HUES6 (cell line): ENCODE data around the gene CCDC33.

Source experiments
- H3K27ac ChIP-seq: 2 replicates; pipeline ENCODE4 v1.7.0; 2013; ENCODE audit warnings: low read depth, mild to moderate bottlenecking, low read length, inconsistent platforms
- H3K27me3 ChIP-seq: 2 replicates; pipeline ENCODE4 v1.6.1; 2013; ENCODE audit warnings: low read length; ENCODE audit not compliant: control insufficient read depth, insufficient read depth
- H3K36me3 ChIP-seq: 2 replicates; pipeline ENCODE4 v1.6.1; 2013; ENCODE audit warnings: low read length; ENCODE audit not compliant: control insufficient read depth, insufficient read depth
- H3K4me1 ChIP-seq: 2 replicates; pipeline ENCODE4 v1.6.1; 2013; ENCODE audit warnings: low read length; ENCODE audit not compliant: control insufficient read depth, insufficient read depth
- H3K4me3 ChIP-seq: 2 replicates; pipeline ENCODE4 v1.5.1; 2013; ENCODE audit warnings: low read depth, low read length
- H3K9ac ChIP-seq: one replicate; pipeline ENCODE4 v1.6.1; 2013; ENCODE audit warnings: mild to moderate bottlenecking, low read length
- H3K9me3 ChIP-seq: 2 replicates; pipeline ENCODE4 v1.6.1; 2013; ENCODE audit warnings: low read depth, low read length; ENCODE audit not compliant: control insufficient read depth, insufficient read depth

Gene CCDC33

DNA sequence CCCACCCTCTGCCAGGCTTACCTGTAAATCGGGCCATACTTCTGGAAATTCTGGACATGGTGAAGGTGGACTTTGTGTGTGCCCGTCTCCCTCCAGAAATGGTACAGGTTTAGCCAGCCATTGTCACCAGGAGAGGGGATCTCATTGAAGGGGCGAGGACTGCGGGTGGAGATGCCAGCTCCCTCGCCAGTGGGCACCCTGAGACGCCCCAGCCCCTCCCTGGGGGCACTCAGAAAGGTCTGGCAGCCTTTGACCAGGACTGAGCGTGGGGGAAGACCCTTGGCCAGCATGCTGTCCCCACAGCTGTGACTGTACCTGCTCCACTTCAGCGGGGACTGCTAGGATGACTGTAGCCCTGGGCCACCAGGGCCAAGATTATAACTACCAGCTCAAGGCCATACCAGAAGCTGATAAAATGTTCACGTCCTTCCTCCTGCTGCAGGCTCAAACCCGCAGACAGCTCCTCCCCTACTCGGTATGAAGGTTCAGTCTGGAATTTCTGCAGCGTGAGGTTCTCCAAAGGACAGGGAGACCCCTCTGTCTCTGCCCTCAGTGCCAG lies 131.2 kb downstream of the CCDC33 start, which contains the start of gene CYP11A1:
Gene CYP11A1, minus strand, starts transcription at position 351 of the 559 bp plus-strand sequence. Its CDS starts 61 bp downstream, at position 290.
- H3K27me3 ChIP-seq = peaks cover 5% of the 10 kb centered on the region; the same call in 1 of the 2 replicates
- H3K4me3 ChIP-seq = no peak within 1 kb of the TSS; the same call in 1 of the 2 replicates
- peak within 1 kb of the TSS; percentile 11 for H3K9ac ChIP-seq
- H3K27ac ChIP-seq = no peak within 1 kb of the TSS
- peaks cover 24% of the 10 kb centered on the region for H3K4me1 ChIP-seq
- no peaks in the 10 kb centered on the region for H3K9me3 ChIP-seq
- H3K36me3 ChIP-seq = no peaks in the 10 kb centered on the region

DNA sequence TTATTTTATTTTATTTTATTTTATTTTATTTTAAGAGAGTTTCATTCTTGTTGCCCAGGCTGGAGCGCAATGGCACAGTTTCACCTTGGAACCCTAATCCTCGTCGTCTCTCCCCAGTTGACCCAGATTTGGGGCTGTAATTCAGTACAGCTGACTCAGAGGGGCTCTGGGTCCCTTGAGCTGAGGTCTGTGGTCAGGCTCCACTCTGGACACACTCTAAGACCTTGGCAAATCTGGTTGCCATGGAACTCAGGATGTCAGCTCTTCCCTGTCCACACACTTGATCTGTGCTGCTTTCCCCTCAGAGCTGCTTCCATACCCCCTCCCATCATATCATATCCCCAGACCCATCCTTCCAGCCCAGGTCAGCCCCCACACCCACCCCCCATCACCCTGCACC lies 132.0 kb downstream of the CCDC33 start:
- no peak overlapping the region for H3K27ac ChIP-seq
- no peak overlapping the region for H3K9ac ChIP-seq
- peaks cover 5% of the 10 kb centered on the region; the same call in 1 of the 2 replicates for H3K27me3 ChIP-seq
- peaks cover 25% of the 10 kb centered on the region for H3K4me1 ChIP-seq
- H3K36me3 ChIP-seq = no peaks in the 10 kb centered on the region
- H3K9me3 ChIP-seq = no peaks in the 10 kb centered on the region
- no peak overlapping the region for H3K4me3 ChIP-seq

DNA sequence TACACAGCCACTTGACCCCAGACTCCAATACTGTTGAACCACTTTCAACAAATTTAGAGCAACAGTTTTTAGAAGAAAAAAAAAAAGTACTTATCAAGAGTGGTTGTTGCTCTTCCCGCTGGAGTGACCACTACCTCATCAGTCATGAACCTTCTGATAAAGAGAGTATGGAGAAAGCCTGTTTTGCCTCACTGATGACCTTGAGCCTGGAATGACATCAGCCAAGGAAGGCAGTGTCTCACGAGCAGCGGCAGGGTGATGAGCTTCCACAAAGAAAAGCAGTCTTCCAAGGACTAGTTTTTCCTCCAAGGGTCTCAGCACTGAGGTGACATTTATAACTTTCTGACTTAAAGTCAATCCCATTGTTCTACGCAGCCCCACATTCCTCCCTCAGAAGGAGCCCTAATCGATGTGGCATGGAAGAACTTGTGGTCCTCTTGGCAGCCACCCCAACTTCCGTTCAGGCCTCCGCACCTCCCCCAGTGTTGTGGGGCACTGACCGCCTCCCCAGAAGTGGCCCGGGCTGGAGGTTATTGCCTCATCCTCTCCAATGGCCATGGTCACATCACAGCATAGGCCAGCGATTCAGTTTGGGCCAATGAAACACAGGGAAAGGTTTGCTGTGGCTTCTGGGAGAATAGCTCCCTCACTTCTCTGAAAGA lies 133.1 kb downstream of the CCDC33 start:
- peaks cover 5% of the 10 kb centered on the region; the same call in 1 of the 2 replicates for H3K27me3 ChIP-seq
- H3K9ac ChIP-seq = no peak overlapping the region
- H3K27ac ChIP-seq = no peak overlapping the region
- H3K36me3 ChIP-seq = no peaks in the 10 kb centered on the region
- H3K9me3 ChIP-seq = no peaks in the 10 kb centered on the region
- H3K4me1 ChIP-seq = peaks cover 28% of the 10 kb centered on the region
- no peak overlapping the region for H3K4me3 ChIP-seq

DNA sequence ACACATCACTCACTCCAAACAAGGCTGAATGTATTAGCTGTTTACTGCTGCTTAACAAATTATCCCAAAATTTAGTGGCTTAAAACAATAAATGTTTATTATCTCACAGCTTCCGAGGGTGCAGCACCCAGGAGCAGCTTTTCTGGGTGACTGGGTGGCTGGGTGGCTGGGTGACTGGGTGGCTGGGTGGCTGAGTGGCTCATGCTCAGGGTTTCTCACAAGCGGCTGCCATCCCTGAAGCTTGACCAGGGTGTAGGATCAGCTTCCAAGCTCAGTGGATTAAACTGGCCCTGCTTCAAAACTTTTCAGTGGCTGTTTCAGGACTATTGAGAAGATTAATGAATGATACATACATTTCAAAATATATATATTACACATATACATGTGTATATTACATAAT lies 133.6 kb downstream of the CCDC33 start:
- Histone ChIP-seq H3K27ac (no peak overlapping the region), H3K9me3 (no peaks in the 10 kb centered on the region), H3K4me3 (no peak overlapping the region), H3K4me1 (peaks cover 26% of the 10 kb centered on the region), H3K9ac (no peak overlapping the region), H3K36me3 (no peaks in the 10 kb centered on the region), H3K27me3 (peaks cover 5% of the 10 kb centered on the region; the same call in 1 of the 2 replicates)

DNA sequence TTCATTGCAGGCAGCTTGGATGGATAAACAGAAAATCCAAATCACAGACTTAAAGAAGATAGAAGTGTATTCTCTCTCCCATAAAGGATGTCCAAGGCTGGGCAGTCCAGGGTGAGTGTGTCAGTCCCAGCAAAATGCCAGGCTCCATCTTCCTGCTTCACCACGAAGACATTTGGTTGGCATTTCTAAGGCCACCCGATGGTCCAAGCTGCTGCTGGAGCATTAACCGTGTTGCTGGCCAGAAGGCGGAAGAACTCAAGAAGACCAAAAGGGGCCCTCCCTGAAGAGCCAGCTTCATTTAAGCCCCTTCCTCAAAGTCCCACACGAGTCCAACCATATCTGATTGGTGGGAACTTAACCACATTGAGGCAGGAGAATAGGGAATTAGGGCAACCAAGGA lies 134.3 kb downstream of the CCDC33 start:
- no peak overlapping the region for H3K27ac ChIP-seq
- peaks cover under 1% of the 10 kb centered on the region; the same call in 1 of the 2 replicates for H3K27me3 ChIP-seq
- no peaks in the 10 kb centered on the region for H3K9me3 ChIP-seq
- peaks cover 24% of the 10 kb centered on the region for H3K4me1 ChIP-seq
- H3K9ac ChIP-seq = no peak overlapping the region
- H3K36me3 ChIP-seq = no peaks in the 10 kb centered on the region
- no peak overlapping the region for H3K4me3 ChIP-seq

DNA sequence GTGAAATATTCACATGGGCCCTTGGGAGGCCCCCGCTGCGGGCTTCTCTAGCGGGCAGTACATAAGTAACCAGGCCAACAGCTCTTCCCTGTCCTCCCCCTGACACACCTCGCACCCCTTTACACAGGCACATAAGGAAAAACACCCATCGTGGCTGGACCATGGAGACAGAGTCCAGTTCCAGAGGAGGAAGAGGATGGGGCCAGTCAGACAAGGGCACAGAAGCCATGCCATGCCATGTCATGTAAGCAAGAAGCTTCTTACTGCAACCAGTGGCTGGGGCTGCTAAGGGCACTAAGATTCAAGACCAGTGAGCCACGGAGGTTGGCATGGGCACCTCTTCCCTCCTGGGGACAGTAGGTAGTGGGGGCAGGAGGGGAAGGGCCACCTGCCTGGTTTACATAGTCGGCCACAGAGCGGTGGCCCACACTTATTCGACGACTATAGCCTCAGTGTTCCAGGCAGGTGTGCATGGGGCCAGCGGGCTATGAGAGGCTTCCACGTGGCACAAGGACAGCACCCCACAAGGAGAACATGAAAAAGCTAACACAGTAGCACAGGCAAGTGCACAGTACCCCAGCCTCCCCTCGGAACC lies 137.0 kb downstream of the CCDC33 start:
- Histone ChIP-seq H3K9ac (no peak overlapping the region), H3K36me3 (no peaks in the 10 kb centered on the region)

DNA sequence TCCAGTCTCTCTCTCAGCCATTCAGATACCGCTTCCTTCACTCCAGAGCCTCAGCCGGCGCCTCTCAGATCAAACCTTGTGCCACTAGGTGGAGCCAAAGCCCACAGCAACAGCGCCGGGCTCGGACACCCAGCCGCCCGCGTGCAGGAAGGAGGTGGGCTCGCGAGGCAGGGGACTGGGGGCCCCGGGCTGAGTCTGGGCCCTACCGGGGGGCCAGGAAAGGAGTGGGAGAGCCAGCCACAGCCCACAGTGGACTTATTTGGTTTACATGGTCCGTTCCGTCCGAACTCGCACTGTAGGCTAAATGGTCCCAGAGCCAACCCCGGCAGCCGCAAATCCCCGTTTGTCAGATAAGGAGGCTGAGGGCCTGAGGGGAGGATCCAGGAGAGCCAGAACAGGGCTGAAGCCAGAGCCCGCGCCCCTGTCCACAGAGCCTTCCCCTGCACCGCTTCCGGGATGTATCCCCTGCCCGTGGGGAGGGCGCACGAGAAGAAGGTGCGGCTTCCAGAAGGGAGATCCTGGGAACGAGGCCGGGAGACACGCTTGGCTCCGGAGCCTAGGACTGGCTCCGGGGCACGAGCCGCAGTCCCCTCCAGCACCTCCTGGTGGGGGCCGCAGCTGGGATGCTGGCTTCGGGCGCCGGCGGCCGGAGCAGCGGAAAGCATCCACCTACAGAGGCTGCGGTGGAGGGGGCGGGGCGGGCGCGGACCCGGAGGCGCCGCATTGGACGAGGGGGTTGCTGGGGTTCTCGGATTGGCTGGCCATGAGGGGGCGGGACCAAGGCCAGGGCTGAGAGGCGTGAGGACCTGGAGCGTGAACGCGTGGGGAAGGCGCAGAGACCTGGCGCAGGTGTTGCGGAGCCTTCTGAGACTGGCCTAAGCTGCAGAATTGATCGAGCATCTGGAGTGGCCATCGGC lies 137.9 kb downstream of the CCDC33 start:
- peaks cover 13% of the 10 kb centered on the region for H3K4me1 ChIP-seq
- no peak overlapping the region for H3K27ac ChIP-seq
- peak overlapping the region; percentile 70 for H3K4me3 ChIP-seq
- no peaks in the 10 kb centered on the region for H3K27me3 ChIP-seq
- H3K9me3 ChIP-seq = no peaks in the 10 kb centered on the region
- no peaks in the 10 kb centered on the region for H3K36me3 ChIP-seq
- peak overlapping the region; percentile 55 for H3K9ac ChIP-seq

More for the DNA sequence above, 137.0 kb downstream of the CCDC33 start:
- Histone ChIP-seq H3K27me3 (no peaks in the 10 kb centered on the region), H3K27ac (no peak overlapping the region), H3K9me3 (no peaks in the 10 kb centered on the region), H3K4me3 (peak overlapping the region; percentile 16; the same call in 1 of the 2 replicates), H3K4me1 (peaks cover 13% of the 10 kb centered on the region)

DNA sequence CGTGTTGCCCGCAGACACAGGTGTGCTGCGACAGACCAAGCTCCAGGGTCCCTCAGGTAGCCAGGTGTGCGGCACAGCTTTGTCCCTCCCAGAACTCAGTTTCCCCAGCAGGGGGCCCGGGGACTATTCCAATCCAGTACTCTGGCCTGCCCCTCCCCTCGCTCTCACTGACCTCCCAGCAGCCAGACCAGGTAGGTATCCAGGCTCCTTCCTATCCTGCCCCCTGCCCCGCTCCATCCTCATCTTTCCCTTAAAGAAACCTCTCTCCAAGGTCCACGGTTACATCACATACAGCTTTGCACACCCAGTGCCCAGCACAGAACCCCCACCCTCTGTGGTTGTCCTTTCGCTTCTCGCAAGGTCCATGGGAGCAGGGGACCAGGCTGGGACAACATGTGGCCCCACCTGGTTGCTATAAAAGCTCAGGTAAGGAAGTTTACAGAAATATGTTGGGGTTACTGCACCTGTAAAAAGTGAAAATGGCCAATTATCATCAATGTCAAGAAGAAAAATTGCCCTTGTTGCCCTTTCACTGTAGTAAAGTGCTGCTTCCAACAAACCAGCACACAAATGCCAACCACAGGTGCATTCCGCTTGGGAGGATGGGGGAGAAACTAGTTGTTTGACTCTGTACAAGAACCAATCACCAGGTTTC lies 138.6 kb downstream of the CCDC33 start:
- Histone ChIP-seq H3K9ac (no peak overlapping the region), H3K27ac (no peak overlapping the region), H3K9me3 (no peaks in the 10 kb centered on the region), H3K4me1 (peaks cover 13% of the 10 kb centered on the region), H3K36me3 (no peaks in the 10 kb centered on the region), H3K4me3 (peak overlapping the region; percentile 70), H3K27me3 (no peaks in the 10 kb centered on the region)

DNA sequence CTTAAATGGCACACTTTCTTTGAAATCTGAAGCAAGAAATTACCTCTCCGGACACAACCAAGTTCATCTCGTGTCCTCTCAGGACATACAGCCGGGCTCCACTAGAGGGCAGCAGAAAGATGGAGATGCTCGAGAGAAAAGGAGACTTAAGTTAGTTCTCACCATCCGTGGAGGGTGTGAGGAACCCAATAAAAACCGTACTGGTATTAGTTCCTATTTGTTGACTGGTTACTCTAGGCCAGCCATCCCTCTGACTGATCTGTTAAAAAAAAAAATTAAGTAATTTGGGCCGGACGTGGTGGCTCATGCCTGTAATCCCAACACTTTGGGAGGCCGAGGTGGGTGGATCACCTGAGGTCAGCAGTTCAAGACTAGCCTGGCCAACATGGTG lies 139.2 kb downstream of the CCDC33 start:
- Histone ChIP-seq H3K4me1 (peaks cover 13% of the 10 kb centered on the region), H3K27me3 (no peaks in the 10 kb centered on the region), H3K27ac (no peak overlapping the region), H3K9ac (no peak overlapping the region), H3K36me3 (no peaks in the 10 kb centered on the region), H3K4me3 (peak overlapping the region; percentile 70), H3K9me3 (no peaks in the 10 kb centered on the region)

DNA sequence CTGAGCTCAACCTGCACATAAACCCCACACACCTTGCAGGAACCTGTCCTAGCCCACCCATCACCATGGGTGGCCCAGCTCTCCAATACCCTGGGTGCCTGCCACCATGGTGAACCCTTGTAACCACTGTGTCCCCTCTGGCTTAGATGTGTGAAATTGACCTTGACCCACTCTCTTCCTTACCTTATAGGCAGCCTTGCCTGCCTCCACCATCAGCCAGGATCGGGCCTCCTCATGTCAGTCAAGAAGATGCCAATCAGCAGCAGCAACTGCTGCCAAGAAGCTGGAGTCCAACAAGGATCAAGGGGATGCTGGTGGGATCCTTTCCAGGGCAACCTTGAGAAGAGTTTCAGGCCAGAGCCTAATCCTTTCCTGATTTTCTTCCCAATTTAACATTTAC lies 140.1 kb downstream of the CCDC33 start:
- Histone ChIP-seq H3K4me3 (no peak overlapping the region), H3K9ac (no peak overlapping the region), H3K9me3 (no peaks in the 10 kb centered on the region)

More for the DNA sequence above, 140.1 kb downstream of the CCDC33 start:
- H3K27me3 ChIP-seq = no peaks in the 10 kb centered on the region
- no peak overlapping the region for H3K27ac ChIP-seq
- peaks cover 13% of the 10 kb centered on the region for H3K4me1 ChIP-seq
- no peaks in the 10 kb centered on the region for H3K36me3 ChIP-seq
